Measurements from ENCODE around the gene GDPGP1.

The GDPGP1 gene

GRCh38 chr15:90209591-90209990, 24.4 kb upstream of the GDPGP1 start:
- in situ Hi-C loops (cut with HindIII; ENCODE audit: low pct_unique_long_range_greater_than_20kb, low sequenced_read_pairs), result no loop called here
- TF ChIP-seq JUND (IDR thresholded peaks at IDR 0.05; ENCODE audit: low read depth), result no peak
- no peak for DNase-seq (ENCODE audit: low read depth in 1 of 2, low spot score in 1 of 2)

GRCh38 chr15:90210593-90210992, 23.4 kb upstream of the GDPGP1 start:
- in situ Hi-C loops (cut with HindIII; ENCODE audit: low pct_unique_long_range_greater_than_20kb, low sequenced_read_pairs), result no loop called here
- TF ChIP-seq JUND (IDR thresholded peaks at IDR 0.05; ENCODE audit: low read depth), result no peak
- no peak for DNase-seq (ENCODE audit: low read depth in 1 of 2, low spot score in 1 of 2)

- DNase-seq (ENCODE audit: low read depth in 1 of 2, low spot score in 1 of 2), result no peak
- TF ChIP-seq JUND (IDR thresholded peaks at IDR 0.05; ENCODE audit: low read depth), result no peak
- in situ Hi-C loops (cut with HindIII; ENCODE audit: low pct_unique_long_range_greater_than_20kb, low sequenced_read_pairs), result no loop called here
Measured at GRCh38 chr15:90211009-90211408, 23.0 kb upstream of the GDPGP1 start.

GRCh38 chr15:90211440-90212143, 22.4 kb upstream of the GDPGP1 start:
- TF ChIP-seq JUND (IDR thresholded peaks at IDR 0.05; ENCODE audit: low read depth), result no peak
- in situ Hi-C loops (cut with HindIII; ENCODE audit: low pct_unique_long_range_greater_than_20kb, low sequenced_read_pairs), result no loop called here
- DNase-seq (ENCODE audit: low read depth in 1 of 2, low spot score in 1 of 2), result no peak

- in situ Hi-C loops (cut with HindIII; ENCODE audit: low pct_unique_long_range_greater_than_20kb, low sequenced_read_pairs), result no loop called here
- DNase-seq (ENCODE audit: low read depth in 1 of 2, low spot score in 1 of 2), result no peak
- no peak for TF ChIP-seq JUND (IDR thresholded peaks at IDR 0.05; ENCODE audit: low read depth)
Measured at GRCh38 chr15:90212221-90213098, 21.5 kb upstream of the GDPGP1 start.

GRCh38 chr15:90213122-90213817, 20.7 kb upstream of the GDPGP1 start:
- in situ Hi-C loops (cut with HindIII; ENCODE audit: low pct_unique_long_range_greater_than_20kb, low sequenced_read_pairs), result no loop called here
- TF ChIP-seq JUND (IDR thresholded peaks at IDR 0.05; ENCODE audit: low read depth), result no peak
- DNase-seq (ENCODE audit: low read depth in 1 of 2, low spot score in 1 of 2), result no peak

GRCh38 chr15:90213818-90214204, 20.2 kb upstream of the GDPGP1 start:
- DNase-seq (ENCODE audit: low read depth in 1 of 2, low spot score in 1 of 2), result no peak
- TF ChIP-seq JUND (IDR thresholded peaks at IDR 0.05; ENCODE audit: low read depth), result no peak
- in situ Hi-C loops (cut with HindIII; ENCODE audit: low pct_unique_long_range_greater_than_20kb, low sequenced_read_pairs), result no loop called here

- no peak for DNase-seq (ENCODE audit: low read depth in 1 of 2, low spot score in 1 of 2)
Measured at GRCh38 chr15:90214553-90215196, 19.3 kb upstream of the GDPGP1 start.

GRCh38 chr15:90217671-90218394, 16.2 kb upstream of the GDPGP1 start:
- TF ChIP-seq JUND (IDR thresholded peaks at IDR 0.05; ENCODE audit: low read depth), result no peak
- no peak for DNase-seq (ENCODE audit: low read depth in 1 of 2, low spot score in 1 of 2)
- in situ Hi-C loops (cut with HindIII; ENCODE audit: low pct_unique_long_range_greater_than_20kb, low sequenced_read_pairs), result no loop called here

More at GRCh38 chr15:90214553-90215196, 19.3 kb upstream of the GDPGP1 start:
- in situ Hi-C loops (cut with HindIII; ENCODE audit: low pct_unique_long_range_greater_than_20kb, low sequenced_read_pairs), result no loop called here
- no peak for TF ChIP-seq JUND (IDR thresholded peaks at IDR 0.05; ENCODE audit: low read depth)

GRCh38 chr15:90219421-90220141, 14.4 kb upstream of the GDPGP1 start:
- no peak for DNase-seq (ENCODE audit: low read depth in 1 of 2, low spot score in 1 of 2)
- TF ChIP-seq JUND (IDR thresholded peaks at IDR 0.05; ENCODE audit: low read depth), result no peak
- in situ Hi-C loops (cut with HindIII; ENCODE audit: low pct_unique_long_range_greater_than_20kb, low sequenced_read_pairs), result no loop called here

GRCh38 chr15:90221246-90221900, 12.6 kb upstream of the GDPGP1 start:
- peak; percentile 82 for DNase-seq (ENCODE audit: low read depth in 1 of 2, low spot score in 1 of 2)
- TF ChIP-seq JUND (IDR thresholded peaks at IDR 0.05; ENCODE audit: low read depth), result no peak
- in situ Hi-C loops (cut with HindIII; ENCODE audit: low pct_unique_long_range_greater_than_20kb, low sequenced_read_pairs), result no loop called here

Measured in T47D (cell line).